GM23338 (cell line): ENCODE results near the gene CTNNA3. TPM values are rescaled to one million over a fixed set of nuclear protein-coding genes. Genes with fewer than 3 reads are reported as not detected.

Source experiments
- ATAC-seq: fragments of 200-7000 bp; cut with Tn5 transposase; 3 replicates; pipeline ENCODE4 v1.9.1; 2020
- DNase-seq: peaks from one replicate; pipeline ENCODE4 v3.0.0-alpha.2; 2015; ENCODE audit warnings: low spot score
- H2AFZ ChIP-seq: fragments of 200-600 bp; sonication (generic); 2 replicates; pipeline ENCODE4 v1.8.0; 2016; ENCODE audit warnings: antibody characterized with exemption, mild to moderate bottlenecking, moderate library complexity
- H3F3A ChIP-seq: fragments of 200-600 bp; sonication (generic); replicated peaks from 2 replicates; pipeline ENCODE4 v1.8.0; 2017; ENCODE audit warnings: antibody characterized with exemption, mixed run types, low read depth
- H3K27ac ChIP-seq: fragments of 200-600 bp; sonication (generic); 2 replicates; pipeline ENCODE4 v1.6.1; 2016; ENCODE audit warnings: low read depth
- H3K27me3 ChIP-seq: fragments of 200-600 bp; sonication (generic); 2 replicates; pipeline ENCODE4 v1.8.0; 2016; ENCODE audit warnings: mild to moderate bottlenecking, mixed run types, moderate library complexity; ENCODE audit not compliant: insufficient read depth
- H3K36me3 ChIP-seq: fragments of 200-600 bp; sonication (generic); 2 replicates; pipeline ENCODE4 v1.8.0; 2016; ENCODE audit warnings: mild to moderate bottlenecking; ENCODE audit not compliant: insufficient read depth
- H3K4me1 ChIP-seq: fragments of 200-600 bp; sonication (generic); 2 replicates; pipeline ENCODE4 v1.8.0; 2016; ENCODE audit warnings: mild to moderate bottlenecking, moderate library complexity; ENCODE audit not compliant: insufficient read depth
- H3K4me2 ChIP-seq: fragments of 200-600 bp; sonication (generic); 2 replicates; pipeline ENCODE4 v1.7.1; 2017; ENCODE audit warnings: mixed run types
- H3K4me3 ChIP-seq: fragments of 200-600 bp; sonication (generic); 2 replicates; pipeline ENCODE4 v1.6.1; 2016; ENCODE audit warnings: mixed run types
- H3K79me2 ChIP-seq: fragments of 200-600 bp; sonication (generic); replicated peaks from 2 replicates; pipeline ENCODE4 v1.8.0; 2017; ENCODE audit warnings: mild to moderate bottlenecking; ENCODE audit not compliant: insufficient read depth
- H3K9me2 ChIP-seq: fragments of 200-600 bp; sonication (generic); 2 replicates; pipeline ENCODE4 v1.8.0; 2017; ENCODE audit not compliant: insufficient read depth
- H4K20me1 ChIP-seq: fragments of 200-600 bp; sonication (generic); replicated peaks from 2 replicates; pipeline ENCODE4 v1.8.0; 2017; ENCODE audit warnings: mild to moderate bottlenecking; ENCODE audit not compliant: insufficient read depth
- H3K27ac Mint-ChIP-seq: 2 replicates; pipeline ENCODE4 v1.8.0; 2020; ENCODE audit warnings: inconsistent platforms, mild to moderate bottlenecking, moderate library complexity, mixed read lengths
- H3K27me3 Mint-ChIP-seq: 3 replicates; pipeline ENCODE4 v1.8.0; 2022; ENCODE audit warnings: low read depth, mild to moderate bottlenecking, moderate library complexity, mixed read lengths, inconsistent platforms; ENCODE audit not compliant: insufficient read depth, poor library complexity
- H3K36me3 Mint-ChIP-seq: 3 replicates; pipeline ENCODE4 v1.8.0; 2021; ENCODE audit warnings: low read depth, mild to moderate bottlenecking, inconsistent platforms, moderate library complexity, mixed read lengths
- H3K4me1 Mint-ChIP-seq: 3 replicates; pipeline ENCODE4 v1.8.0; 2020; ENCODE audit warnings: mild to moderate bottlenecking, inconsistent platforms, mixed read lengths
- H3K4me3 Mint-ChIP-seq: 3 replicates; pipeline ENCODE4 v1.8.0; 2021; ENCODE audit warnings: moderate library complexity, mild to moderate bottlenecking, inconsistent platforms, mixed read lengths
- H3K9me3 Mint-ChIP-seq: 3 replicates; pipeline ENCODE4 v1.8.0; 2020; ENCODE audit warnings: moderate library complexity, mild to moderate bottlenecking, inconsistent platforms, mixed read lengths
- ETS1 ChIP-seq: IDR thresholded peaks from 2 replicates; pipeline ENCODE4 v1.6.1; 2016; ENCODE audit warnings: antibody characterized with exemption
- EZH2 ChIP-seq: fragments of 200-600 bp; sonication (generic); IDR thresholded peaks from one replicate; pipeline ENCODE4 v1.8.0; 2017; ENCODE audit warnings: antibody characterized with exemption, mild to moderate bottlenecking, low read depth; ENCODE audit not compliant: unreplicated experiment
- POLR2AphosphoS5 ChIP-seq: IDR thresholded peaks from 2 replicates; pipeline ENCODE4 v1.6.1; 2016; ENCODE audit warnings: antibody characterized with exemption, low read depth
- REST ChIP-seq: IDR thresholded peaks from one replicate; pipeline ENCODE4 v1.6.1; 2018; ENCODE audit warnings: antibody characterized with exemption; ENCODE audit not compliant: unreplicated experiment
- ZNF462 ChIP-seq: fragments of 250-450 bp; sonication (Bioruptor Pico); IDR thresholded peaks from 2 replicates; pipeline ENCODE4 v1.5.0; 2020; ENCODE audit warnings: mild to moderate bottlenecking, moderate library complexity
- polyA plus RNA-seq: library from polyadenylated mRNA; unstranded; fragments of >200 nt; fragmentation: Nextera tagmentation; extraction: Ambion mirVana; gene quantifications from 2 replicates; pipeline ENCODE4 v1.2.1, GENCODE V29; 2016
- total RNA-seq: library from RNA; depleted of rRNA; stranded (reverse); fragments of >200 nt; shearing (Covaris generic); gene quantifications from 2 replicates; pipeline ENCODE4 v1.2.3, GENCODE V29; 2014

Gene CTNNA3
- total and polyA plus RNA-seq, 2 experiments from 2014 or later, result 0.71 to 3.3 TPM

GRCh38 chr10:65945061-65945460 is 1750.9 kb downstream of the CTNNA3 start (continued):
- TF ChIP-seq ETS1, result no peak
- no peak for TF ChIP-seq EZH2
- TF ChIP-seq POLR2AphosphoS5, result no peak

GRCh38 chr10:65943451-65943850 is 1752.5 kb downstream of the CTNNA3 start:
- Histone ChIP-seq H3K4me1 (no peaks in the 10 kb centered on the region), H3K36me3 (no peaks in the 10 kb centered on the region), H3K79me2 (no peaks in the 10 kb centered on the region), H3K4me2 (no peak overlapping the region), H3F3A (no peaks in the 10 kb centered on the region), H2AFZ (no peak overlapping the region), H4K20me1 (no peaks in the 10 kb centered on the region), H3K4me3 (no peak overlapping the region), H3K27me3 (no peaks in the 10 kb centered on the region), H3K27ac (no peak overlapping the region), H3K9me2 (no peaks in the 10 kb centered on the region)
- ATAC-seq (no peak), DNase-seq (no peak)
- H3K4me3 Mint-ChIP-seq, result no peak overlapping the region
- no peaks in the 10 kb centered on the region for H3K36me3 Mint-ChIP-seq
- no peaks in the 10 kb centered on the region for H3K27me3 Mint-ChIP-seq
- TF ChIP-seq REST, result no peak
- H3K4me1 Mint-ChIP-seq, result no peaks in the 10 kb centered on the region
- H3K9me3 Mint-ChIP-seq, result no peaks in the 10 kb centered on the region; the same call in 2 of the 3 replicates
- H3K27ac Mint-ChIP-seq, result no peak overlapping the region

GRCh38 chr10:65940816-65941662 is 1755.0 kb downstream of the CTNNA3 start:
- H3F3A ChIP-seq, result no peaks in the 10 kb centered on the region
- Mint-ChIP-seq H3K27me3 (no peaks in the 10 kb centered on the region), H3K27ac (no peak overlapping the region), H3K4me3 (no peak overlapping the region), H3K36me3 (no peaks in the 10 kb centered on the region), H3K4me1 (no peaks in the 10 kb centered on the region; the same call in 2 of the 3 replicates), H3K9me3 (no peaks in the 10 kb centered on the region)
- no peak overlapping the region for H3K27ac ChIP-seq
- no peak overlapping the region for H3K4me2 ChIP-seq
- DNase-seq, result no peak
- no peaks in the 10 kb centered on the region for H4K20me1 ChIP-seq
- H3K9me2 ChIP-seq, result no peaks in the 10 kb centered on the region
- H3K79me2 ChIP-seq, result no peaks in the 10 kb centered on the region
- 0 out of 2 replicates have a peak overlapping the region, but pooled peaks have one; percentile 33 for H2AFZ ChIP-seq
- no peaks in the 10 kb centered on the region for H3K27me3 ChIP-seq
- no peaks in the 10 kb centered on the region for H3K36me3 ChIP-seq
- H3K4me3 ChIP-seq, result no peak overlapping the region
- H3K4me1 ChIP-seq, result no peaks in the 10 kb centered on the region
- ATAC-seq, result no peak
- TF ChIP-seq EZH2, result no peak
- TF ChIP-seq ZNF462 (CRISPR knock-in tag), result no peak
